Stimulated activated CD4-positive, alpha-beta T cell treated with anti-CD3 and anti-CD28 coated beads, Interleukin-12 subunit alpha, Interleukin-12 subunit beta, amount 100 ng/mL, for 24 hours (primary cell): ENCODE data around the gene ITIH2.

Experiments
- DNase-seq, 2 experiments: peaks; one replicate each; pipeline ENCODE4 v3.0.0-alpha.2; 2020; ENCODE audit warnings: low read depth in 2 of 2

The ITIH2 gene

GRCh38 chr10:7794251-7795026 lies 91.3 kb downstream of the ITIH2 start:
- DNase-seq: no peak

GRCh38 chr10:7795605-7796004 lies 92.5 kb downstream of the ITIH2 start:
- DNase-seq: no peak

GRCh38 chr10:7797582-7797981 lies 94.5 kb downstream of the ITIH2 start:
- peak in 1 of 2 experiments; percentile 8 for DNase-seq
